Glutamatergic neuron (in vitro differentiated cells): ENCODE results near the gene COL24A1. TPM values are rescaled to one million over a fixed set of nuclear protein-coding genes. Genes with fewer than 3 reads are reported as not detected.
A peak's percentile ranks its signal among the peaks of the same experiment; 100 is the strongest.

Experiments used
- DNase-seq: peaks from one replicate; pipeline ENCODE4 v3.0.0; 2022
- H3K27ac Mint-ChIP-seq: one replicate; pipeline ENCODE4 v1.8.0; 2020; ENCODE audit warnings: mild to moderate bottlenecking, mixed read lengths, inconsistent platforms; ENCODE audit not compliant: unreplicated experiment
- H3K27me3 Mint-ChIP-seq: one replicate; pipeline ENCODE4 v1.8.0; 2020; ENCODE audit warnings: mild to moderate bottlenecking, moderate library complexity, mixed read lengths, inconsistent platforms; ENCODE audit not compliant: unreplicated experiment
- H3K36me3 Mint-ChIP-seq: one replicate; pipeline ENCODE4 v1.8.0; 2020; ENCODE audit warnings: mild to moderate bottlenecking, mixed read lengths, inconsistent platforms; ENCODE audit not compliant: unreplicated experiment
- H3K4me1 Mint-ChIP-seq: one replicate; pipeline ENCODE4 v1.8.0; 2020; ENCODE audit warnings: mild to moderate bottlenecking, low read depth, mixed read lengths, inconsistent platforms; ENCODE audit not compliant: unreplicated experiment
- H3K4me3 Mint-ChIP-seq: one replicate; pipeline ENCODE4 v1.8.0; 2020; ENCODE audit warnings: mild to moderate bottlenecking, mixed read lengths, inconsistent platforms; ENCODE audit not compliant: unreplicated experiment
- H3K9me3 Mint-ChIP-seq: one replicate; pipeline ENCODE4 v1.8.0; 2020; ENCODE audit warnings: mild to moderate bottlenecking, moderate library complexity, mixed read lengths, inconsistent platforms; ENCODE audit not compliant: unreplicated experiment
- total RNA-seq: library from RNA; stranded (reverse); fragmentation: NEBNext Ultra II Directional; extraction: Animal tissue kit (Norgen Biotek cat#: 25700); gene quantifications from one replicate; pipeline ENCODE4 v1.2.1, GENCODE V29; 2021; ENCODE audit not compliant: unreplicated experiment
- TF ChIP-seq, protein P1 (sequence below): fragments of 200-600 bp; sonication (generic); IDR thresholded peaks from one replicate; pipeline ENCODE4 v1.5.0; 2021; ENCODE audit not compliant: partially characterized antibody, unreplicated experiment

Gene COL24A1
- total RNA-seq, 1 donor from 2014 or later, result 0.15 TPM

DNA sequence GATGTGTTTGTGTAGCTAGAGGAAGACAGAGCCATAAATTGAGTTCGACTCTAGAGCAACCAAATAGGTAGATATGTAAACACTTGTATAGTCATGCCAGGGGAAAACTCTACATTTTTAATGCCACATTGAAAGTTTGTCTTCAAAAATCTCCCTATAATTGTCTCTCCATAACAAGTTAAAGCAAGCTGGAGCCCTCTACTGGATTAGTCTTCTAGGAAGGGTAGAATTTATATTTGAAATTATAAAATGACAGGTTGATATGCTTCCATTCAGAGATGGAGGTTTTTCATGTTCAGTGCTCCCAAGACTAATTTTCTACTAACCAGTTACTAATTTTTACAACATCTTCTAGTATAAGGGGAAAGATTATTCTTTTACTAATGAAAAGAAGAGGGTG, 13.1 kb upstream of the COL24A1 start:
- TF ChIP-seq, protein P1, sequence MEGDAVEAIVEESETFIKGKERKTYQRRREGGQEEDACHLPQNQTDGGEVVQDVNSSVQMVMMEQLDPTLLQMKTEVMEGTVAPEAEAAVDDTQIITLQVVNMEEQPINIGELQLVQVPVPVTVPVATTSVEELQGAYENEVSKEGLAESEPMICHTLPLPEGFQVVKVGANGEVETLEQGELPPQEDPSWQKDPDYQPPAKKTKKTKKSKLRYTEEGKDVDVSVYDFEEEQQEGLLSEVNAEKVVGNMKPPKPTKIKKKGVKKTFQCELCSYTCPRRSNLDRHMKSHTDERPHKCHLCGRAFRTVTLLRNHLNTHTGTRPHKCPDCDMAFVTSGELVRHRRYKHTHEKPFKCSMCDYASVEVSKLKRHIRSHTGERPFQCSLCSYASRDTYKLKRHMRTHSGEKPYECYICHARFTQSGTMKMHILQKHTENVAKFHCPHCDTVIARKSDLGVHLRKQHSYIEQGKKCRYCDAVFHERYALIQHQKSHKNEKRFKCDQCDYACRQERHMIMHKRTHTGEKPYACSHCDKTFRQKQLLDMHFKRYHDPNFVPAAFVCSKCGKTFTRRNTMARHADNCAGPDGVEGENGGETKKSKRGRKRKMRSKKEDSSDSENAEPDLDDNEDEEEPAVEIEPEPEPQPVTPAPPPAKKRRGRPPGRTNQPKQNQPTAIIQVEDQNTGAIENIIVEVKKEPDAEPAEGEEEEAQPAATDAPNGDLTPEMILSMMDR, result no peak
- Mint-ChIP-seq H3K9me3 (no peaks in the 10 kb centered on the region), H3K4me1 (no peaks in the 10 kb centered on the region), H3K27ac (no peak overlapping the region), H3K4me3 (no peak overlapping the region), H3K27me3 (peaks cover 2% of the 10 kb centered on the region), H3K36me3 (no peaks in the 10 kb centered on the region)
- no peak for DNase-seq

DNA sequence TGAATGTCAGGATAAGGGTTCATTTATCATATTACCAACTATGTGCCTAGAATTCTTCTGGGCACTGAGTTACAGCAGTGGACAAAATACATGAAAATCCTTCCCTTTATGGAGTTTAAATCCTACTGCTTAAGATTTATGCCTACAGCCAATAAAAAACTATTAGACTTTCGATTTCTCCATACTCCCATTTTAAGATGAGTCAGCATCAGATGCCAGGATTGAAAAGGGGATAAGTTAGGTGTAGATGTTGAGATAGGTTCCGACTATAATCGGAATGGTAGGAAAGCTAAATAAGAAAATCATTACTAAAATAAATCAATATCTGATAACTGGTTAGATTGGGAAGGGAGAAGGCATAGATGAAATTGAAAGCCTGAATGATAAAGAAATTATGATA, 3.2 kb upstream of the COL24A1 start:
- H3K4me3 Mint-ChIP-seq, result no peak overlapping the region

DNA sequence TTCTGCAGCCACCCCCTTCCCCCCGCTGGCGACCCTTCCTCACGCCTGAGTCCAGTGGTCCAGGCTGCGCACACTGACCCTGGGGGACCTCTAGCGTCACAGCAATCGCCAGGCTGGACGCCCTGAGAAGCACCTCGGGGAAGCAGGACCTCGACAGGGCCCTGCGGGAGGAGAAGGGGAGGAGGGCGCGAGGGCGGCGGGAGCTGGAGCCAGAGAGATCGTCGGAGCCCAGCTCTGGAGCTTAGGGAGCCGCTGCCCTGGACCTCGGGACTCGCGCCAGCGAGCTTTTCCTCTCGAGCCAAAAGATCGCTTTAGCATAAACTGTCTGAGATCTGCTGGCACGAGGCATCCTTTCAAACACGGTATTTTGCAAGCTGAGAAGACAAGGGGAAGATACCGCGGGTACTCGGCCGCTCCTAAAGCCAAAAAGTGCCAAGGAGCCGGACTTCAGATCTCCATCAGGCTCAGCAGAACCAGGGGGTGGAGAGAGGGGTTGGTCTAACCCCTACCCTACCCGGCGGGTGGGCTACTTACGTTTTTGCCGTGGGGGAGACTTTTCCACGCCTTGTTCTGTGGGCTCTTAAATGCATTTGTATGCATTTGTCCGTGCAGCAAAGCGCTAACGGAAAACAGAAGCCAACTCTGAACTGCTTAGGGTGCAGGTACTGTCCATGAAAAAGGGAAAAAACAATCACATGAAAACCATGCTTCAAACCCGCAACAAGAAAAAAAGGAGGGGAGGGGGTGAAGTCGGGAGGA, 586 bp downstream of the COL24A1 start:
- peaks cover 4% of the 10 kb centered on the region for H3K9me3 Mint-ChIP-seq
- H3K4me1 Mint-ChIP-seq, result peaks cover 5% of the 10 kb centered on the region
- H3K4me3 Mint-ChIP-seq, result peak overlapping the region; percentile 83
- DNase-seq, result peak; percentile 52
- TF ChIP-seq, protein P1, result no peak
- H3K27me3 Mint-ChIP-seq, result peaks cover 14% of the 10 kb centered on the region
- H3K36me3 Mint-ChIP-seq, result no peaks in the 10 kb centered on the region
- H3K27ac Mint-ChIP-seq, result no peak overlapping the region

More for the DNA sequence above, 3.2 kb upstream of the COL24A1 start:
- DNase-seq, result no peak
- H3K27ac Mint-ChIP-seq, result no peak overlapping the region
- TF ChIP-seq, protein P1, result no peak
- peaks cover 5% of the 10 kb centered on the region for H3K4me1 Mint-ChIP-seq
- H3K36me3 Mint-ChIP-seq, result no peaks in the 10 kb centered on the region
- H3K9me3 Mint-ChIP-seq, result peaks cover 4% of the 10 kb centered on the region
- peaks cover 12% of the 10 kb centered on the region for H3K27me3 Mint-ChIP-seq

DNA sequence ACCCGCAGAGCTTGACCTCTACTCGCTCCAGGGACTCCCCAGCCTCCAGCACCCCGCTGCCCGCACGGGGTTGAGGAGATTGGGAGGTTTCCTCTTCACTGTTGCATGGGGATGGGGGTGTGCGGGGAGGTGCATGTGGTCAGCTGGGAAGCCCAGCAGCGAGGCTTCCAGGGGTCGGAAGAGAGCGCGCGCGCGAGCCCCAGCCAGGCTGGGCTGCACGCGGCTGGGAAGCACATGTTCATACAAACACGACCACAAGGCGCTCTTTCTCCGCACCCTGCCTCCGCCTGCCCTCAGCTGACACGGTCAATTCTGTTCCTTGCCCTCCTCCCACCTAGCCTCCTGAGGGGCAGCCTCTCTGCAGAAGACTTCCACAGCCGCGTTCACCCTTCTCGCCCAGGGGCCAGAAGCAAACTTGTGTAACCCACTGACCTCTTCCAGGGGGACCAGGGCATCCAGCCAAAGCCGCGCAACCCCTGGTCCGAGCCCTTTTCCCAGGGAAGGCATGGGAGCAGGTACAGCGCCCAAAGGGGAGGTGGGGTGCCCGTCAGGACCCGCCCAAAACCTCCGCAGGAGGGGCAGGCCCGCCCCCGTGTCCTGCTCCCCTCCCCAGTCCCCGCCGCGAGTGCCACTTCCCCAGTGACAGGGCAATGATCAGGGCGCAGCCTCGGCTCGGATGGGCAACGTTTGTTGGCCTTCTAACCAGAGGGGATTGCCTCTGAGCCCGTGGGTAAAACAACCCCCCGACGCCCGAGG, 1.3 kb downstream of the COL24A1 start:
- no peak overlapping the region for H3K27ac Mint-ChIP-seq
- peaks cover 5% of the 10 kb centered on the region for H3K4me1 Mint-ChIP-seq
- peaks cover 4% of the 10 kb centered on the region for H3K9me3 Mint-ChIP-seq
- H3K27me3 Mint-ChIP-seq, result peaks cover 14% of the 10 kb centered on the region
- DNase-seq, result peak; percentile 51
- TF ChIP-seq, protein P1, result no peak
- H3K4me3 Mint-ChIP-seq, result peak overlapping the region; percentile 84
- no peaks in the 10 kb centered on the region for H3K36me3 Mint-ChIP-seq

DNA sequence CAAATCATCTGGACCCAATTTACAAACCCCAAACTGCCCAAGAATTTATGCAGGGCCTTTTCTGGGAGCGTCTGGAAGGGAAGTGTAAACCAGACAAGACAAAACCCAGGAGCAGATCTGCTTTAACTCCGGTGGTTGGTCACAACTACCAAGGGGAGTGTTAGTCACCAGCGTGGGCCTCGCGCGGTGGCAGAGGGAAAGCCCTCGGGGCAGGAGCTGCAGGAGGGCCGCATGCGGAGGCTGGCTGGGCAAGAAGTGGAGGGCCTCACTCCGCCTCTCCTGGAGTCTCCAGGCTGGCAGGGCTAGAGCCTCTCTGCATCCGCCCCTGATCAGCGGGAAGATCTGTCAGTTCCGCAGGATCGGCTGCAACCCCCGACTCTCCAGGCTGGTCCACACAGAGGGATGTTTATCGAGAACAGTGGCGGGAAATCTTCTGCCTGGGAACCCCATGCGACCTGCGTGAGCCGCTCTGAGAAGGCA, 2.0 kb downstream of the COL24A1 start:
- TF ChIP-seq, protein P1, result no peak
- Mint-ChIP-seq H3K9me3 (peaks cover 4% of the 10 kb centered on the region), H3K27me3 (peaks cover 14% of the 10 kb centered on the region), H3K4me3 (peak overlapping the region; percentile 84), H3K27ac (no peak overlapping the region), H3K4me1 (peaks cover 5% of the 10 kb centered on the region), H3K36me3 (no peaks in the 10 kb centered on the region)
- DNase-seq, result peak; percentile 43
